GM19025 (cell line): ENCODE results near the gene CYP27C1.
"Not testable (repeated sequence)": the region's sequence is repeated elsewhere in the genome, so short reads cannot be mapped to it uniquely, and the experiment has no call there.

Source experiments
- ATAC-seq: cut with Tn5 transposase; IDR thresholded peaks from one replicate; pipeline ENCODE4 v1.9.1; 2021; ENCODE audit warnings: mild to moderate bottlenecking, low read depth, moderate library complexity; ENCODE audit not compliant: unreplicated experiment

CYP27C1 gene

GRCh38 chr2:127220102-127220767 lies at the start of gene CYP27C1:
Gene CYP27C1 (minus strand): TSS chr2:127220299. CDS start chr2:127220270, 29 bp downstream.
- no peak for ATAC-seq

GRCh38 chr2:127261804-127262406 lies 41.8 kb upstream of the CYP27C1 start:
- no peak for ATAC-seq

- no peak for ATAC-seq
Measured at GRCh38 chr2:127259355-127259754, 39.3 kb upstream of the CYP27C1 start.

GRCh38 chr2:127256866-127257265 lies 36.8 kb upstream of the CYP27C1 start:
- ATAC-seq = no peak

GRCh38 chr2:127256381-127256780 lies 36.3 kb upstream of the CYP27C1 start:
- no peak for ATAC-seq

- no peak for ATAC-seq
Measured at GRCh38 chr2:127255721-127256120, 35.6 kb upstream of the CYP27C1 start.

- ATAC-seq = no peak
Measured at GRCh38 chr2:127255146-127255545, 35.0 kb upstream of the CYP27C1 start.

- no peak for ATAC-seq
Measured at GRCh38 chr2:127254386-127254981, 34.4 kb upstream of the CYP27C1 start.

GRCh38 chr2:127241184-127241583 lies 21.1 kb upstream of the CYP27C1 start:
- ATAC-seq = not testable (repeated sequence)

GRCh38 chr2:127239395-127239794 lies 19.3 kb upstream of the CYP27C1 start:
- ATAC-seq = no peak

GRCh38 chr2:127237768-127238167 lies 17.7 kb upstream of the CYP27C1 start:
- ATAC-seq = not testable (repeated sequence)

GRCh38 chr2:127235082-127235702 lies 15.1 kb upstream of the CYP27C1 start:
- ATAC-seq = no peak

- ATAC-seq = no peak
Measured at GRCh38 chr2:127233710-127234109, 13.6 kb upstream of the CYP27C1 start.

- no peak for ATAC-seq
Measured at GRCh38 chr2:127231130-127231865, 11.2 kb upstream of the CYP27C1 start.

- ATAC-seq = no peak
Measured at GRCh38 chr2:127229555-127229954, 9.5 kb upstream of the CYP27C1 start.

- ATAC-seq = no peak
Measured at GRCh38 chr2:127228102-127228501, 8.0 kb upstream of the CYP27C1 start.

- not testable (repeated sequence) for ATAC-seq
Measured at GRCh38 chr2:127227264-127227660, 7.2 kb upstream of the CYP27C1 start.

GRCh38 chr2:127226520-127227263 lies 6.6 kb upstream of the CYP27C1 start:
- ATAC-seq = peak; percentile 91

- ATAC-seq = no peak
Measured at GRCh38 chr2:127226132-127226519, 6.0 kb upstream of the CYP27C1 start.
